Loucy (cell line): ENCODE measurements around the gene RFTN2.

Experiments used
- CTCF ChIP-seq: fragments of 200-600 bp; sonication (generic); conservative IDR thresholded peaks from 2 replicates; pipeline ENCODE4 v1.5.1; 2014; ENCODE audit warnings: mild to moderate bottlenecking, antibody characterized with exemption, low read length
- EZH2phosphoT487 ChIP-seq: fragments of 200-600 bp; IDR thresholded peaks from 2 replicates; pipeline ENCODE4 v1.6.1; 2018; ENCODE audit warnings: antibody characterized with exemption, mild to moderate bottlenecking, moderate library complexity, borderline replicate concordance

- TF ChIP-seq CTCF: no peak
- TF ChIP-seq EZH2phosphoT487: no peak
Measured at GRCh38 chr2:197538412-197538811, 137.0 kb downstream of the RFTN2 start.
